Smooth muscle cell (in vitro differentiated cells): ENCODE data around the gene SH3BP5. TPM values are rescaled to one million over a fixed set of nuclear protein-coding genes. Genes with fewer than 3 reads are reported as not detected.

Experiments used
- DNase-seq: peaks from one replicate; lab custom pipeline; 2025; ENCODE audit not compliant: unreplicated experiment; lab: John Stamatoyannopoulos, UW
- H2AFZ ChIP-seq: fragments of 200-600 bp; sonication (generic); 2 replicates; pipeline ENCODE4 v1.6.0; 2016; ENCODE audit warnings: antibody characterized with exemption, low read depth, mild to moderate bottlenecking
- H3F3A ChIP-seq: fragments of 200-600 bp; sonication (generic); 2 replicates; pipeline ENCODE4 v1.6.0; 2017; ENCODE audit warnings: antibody characterized with exemption, low read depth
- H3K27ac ChIP-seq: fragments of 200-600 bp; sonication (generic); 2 replicates; pipeline ENCODE4 v1.5.1; 2016; ENCODE audit warnings: low read depth, mild to moderate bottlenecking
- H3K27me3 ChIP-seq: fragments of 200-600 bp; sonication (generic); 2 replicates; pipeline ENCODE4 v1.6.1; 2016; ENCODE audit warnings: low read depth, mild to moderate bottlenecking
- H3K36me3 ChIP-seq: fragments of 200-600 bp; sonication (generic); 2 replicates; pipeline ENCODE4 v1.5.1; 2016; ENCODE audit warnings: low read depth
- H3K4me1 ChIP-seq: fragments of 200-600 bp; sonication (generic); 2 replicates; pipeline ENCODE4 v1.5.1; 2016; ENCODE audit warnings: low read depth
- H3K4me2 ChIP-seq: fragments of 200-600 bp; sonication (generic); 2 replicates; pipeline ENCODE4 v1.6.0; 2016; ENCODE audit warnings: mild to moderate bottlenecking
- H3K4me3 ChIP-seq: fragments of 200-600 bp; sonication (generic); 2 replicates; pipeline ENCODE4 v1.5.1; 2016; ENCODE audit warnings: mild to moderate bottlenecking
- H3K79me2 ChIP-seq: fragments of 200-600 bp; sonication (generic); 2 replicates; pipeline ENCODE4 v1.6.0; 2016; ENCODE audit warnings: low read depth, mild to moderate bottlenecking
- H3K9ac ChIP-seq: fragments of 200-600 bp; sonication (generic); 2 replicates; pipeline ENCODE4 v1.6.0; 2016; ENCODE audit warnings: low read depth
- H3K9me3 ChIP-seq: fragments of 200-600 bp; sonication (generic); replicated peaks from 2 replicates; pipeline ENCODE4 v1.5.1; 2016; ENCODE audit warnings: low read depth
- H4K20me1 ChIP-seq: fragments of 200-600 bp; sonication (generic); 2 replicates; pipeline ENCODE4 v1.6.0; 2016; ENCODE audit warnings: low read depth
- CTCF ChIP-seq: fragments of 200-600 bp; sonication (generic); IDR thresholded peaks from 2 replicates; pipeline ENCODE4 v1.5.1; 2017; ENCODE audit warnings: borderline replicate concordance, mild to moderate bottlenecking, antibody characterized with exemption; ENCODE audit not compliant: insufficient read depth, poor library complexity, severe bottlenecking
- WGBS: methylation state at CpG from one replicate; pipeline ENCODE4 v1.1.7; 2016; ENCODE audit warnings: low lambda C conversion rate; 5-methylcytosine and 5-hydroxymethylcytosine counted together
- polyA plus RNA-seq: library from polyadenylated mRNA; unstranded; fragments of >200 nt; fragmentation: Nextera tagmentation; extraction: Ambion mirVana; gene quantifications from 2 replicates; pipeline ENCODE4 v1.2.1, GENCODE V29; 2016
- total RNA-seq: library from RNA; depleted of rRNA; stranded (reverse); fragments of >200 nt; gene quantifications from 2 replicates; pipeline ENCODE4 v1.2.3, GENCODE V29; 2014

Gene SH3BP5
- total and polyA plus RNA-seq, 2 experiments from 2014 or later, result 10.7 to 12.7 TPM

- no peaks in the 10 kb centered on the region for H3K36me3 ChIP-seq
- H3K4me3 ChIP-seq, result no peak overlapping the region
- 54% methylated on average over 1 of the region's 1 CpG for WGBS
- no peak overlapping the region for H3K9ac ChIP-seq
- peak overlapping the region; percentile 37 for H3K27ac ChIP-seq
- no peak overlapping the region for H2AFZ ChIP-seq
- no peaks in the 10 kb centered on the region for H3K9me3 ChIP-seq
- no peaks in the 10 kb centered on the region for H4K20me1 ChIP-seq
- H3K4me2 ChIP-seq, result no peak overlapping the region
- no peak for DNase-seq
- peaks cover 30% of the 10 kb centered on the region for H3F3A ChIP-seq
- peaks cover 42% of the 10 kb centered on the region for H3K4me1 ChIP-seq
- peaks cover 45% of the 10 kb centered on the region for H3K79me2 ChIP-seq
- H3K27me3 ChIP-seq, result no peaks in the 10 kb centered on the region
- TF ChIP-seq CTCF, result no peak
Observed at GRCh38 chr3:15314276-15314675, 18.1 kb downstream of the SH3BP5 start.

GRCh38 chr3:15313461-15313860 lies 18.9 kb downstream of the SH3BP5 start:
- DNase-seq, result no peak
- Histone ChIP-seq H3K9ac (no peak overlapping the region), H3K4me3 (no peak overlapping the region), H2AFZ (no peak overlapping the region), H3K27me3 (no peaks in the 10 kb centered on the region), H4K20me1 (no peaks in the 10 kb centered on the region), H3K79me2 (peaks cover 44% of the 10 kb centered on the region), H3F3A (peaks cover 38% of the 10 kb centered on the region), H3K4me1 (peaks cover 49% of the 10 kb centered on the region), H3K27ac (no peak overlapping the region), H3K9me3 (no peaks in the 10 kb centered on the region), H3K4me2 (no peak overlapping the region), H3K36me3 (no peaks in the 10 kb centered on the region)
- WGBS, result 98% methylated on average over 4 of the region's 4 CpGs
- TF ChIP-seq CTCF, result no peak

GRCh38 chr3:15312550-15312949 lies 19.8 kb downstream of the SH3BP5 start:
- Histone ChIP-seq H3K27ac (no peak overlapping the region), H2AFZ (no peak overlapping the region), H3K9ac (no peak overlapping the region), H3K27me3 (no peaks in the 10 kb centered on the region), H3K4me2 (no peak overlapping the region), H3K36me3 (no peaks in the 10 kb centered on the region), H3K79me2 (peaks cover 45% of the 10 kb centered on the region), H3K9me3 (no peaks in the 10 kb centered on the region), H3K4me1 (peaks cover 58% of the 10 kb centered on the region), H3K4me3 (no peak overlapping the region), H4K20me1 (no peaks in the 10 kb centered on the region), H3F3A (peaks cover 40% of the 10 kb centered on the region)
- TF ChIP-seq CTCF, result no peak
- 52% methylated on average over 2 of the region's 2 CpGs for WGBS
- no peak for DNase-seq
